Measurements from ENCODE around the gene TMEM174.

Gene TMEM174

DNA sequence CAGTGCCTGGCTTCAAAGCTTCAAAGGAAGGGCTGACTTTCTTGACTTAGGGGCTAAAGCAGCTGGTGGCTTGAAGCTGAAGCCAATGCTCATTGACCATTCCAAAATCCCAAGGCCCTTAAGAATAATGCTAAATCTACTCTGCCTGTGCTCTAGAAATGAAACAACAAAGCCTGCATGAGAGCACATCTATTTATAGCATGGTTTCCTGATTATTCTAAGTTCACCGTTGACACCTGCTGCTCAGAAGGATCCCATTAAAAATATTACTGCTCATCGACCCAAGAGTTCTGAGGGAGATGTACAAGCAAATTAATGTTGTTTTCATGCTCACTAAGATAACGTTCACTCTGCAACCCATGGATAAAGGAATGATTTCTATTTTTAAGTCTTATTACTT, 6.7 kb downstream of the TMEM174 start:
- no peak for FAIRE-seq
- TF ChIP-seq POLR2AphosphoS5 (IDR thresholded peaks at IDR 0.05; ENCODE audit: low read depth, low read length) = no peak
- DNase-seq (ENCODE audit: insufficient read length) = no peak

DNA sequence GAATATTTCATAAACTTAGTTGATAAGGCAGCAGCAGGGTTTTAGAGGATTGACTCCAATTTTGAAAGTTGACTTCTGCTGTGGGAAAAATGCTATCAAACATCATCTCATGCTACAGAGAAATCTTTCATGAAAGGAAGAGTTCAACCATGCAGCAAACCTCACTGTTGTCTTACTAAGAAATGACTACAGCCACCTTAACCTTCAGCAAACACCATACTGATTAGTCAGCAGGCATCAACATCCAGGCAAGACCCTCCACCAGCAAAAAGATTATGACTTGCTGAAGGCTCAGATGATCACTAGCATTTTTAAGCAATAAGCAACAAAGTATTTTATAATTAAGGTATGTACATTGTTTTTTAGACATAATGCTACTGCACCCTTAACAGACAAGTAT, 7.6 kb downstream of the TMEM174 start:
- DNase-seq (ENCODE audit: insufficient read length) = no peak
- FAIRE-seq = no peak
- TF ChIP-seq TAF1 (IDR thresholded peaks at IDR 0.05; ENCODE audit: borderline replicate concordance, low read depth, low read length) (no peak), POLR2A (IDR thresholded peaks at IDR 0.05; ENCODE audit: low read depth, low read length) (no peak), POLR2AphosphoS5 (IDR thresholded peaks at IDR 0.05; ENCODE audit: low read depth, low read length) (no peak)

DNA sequence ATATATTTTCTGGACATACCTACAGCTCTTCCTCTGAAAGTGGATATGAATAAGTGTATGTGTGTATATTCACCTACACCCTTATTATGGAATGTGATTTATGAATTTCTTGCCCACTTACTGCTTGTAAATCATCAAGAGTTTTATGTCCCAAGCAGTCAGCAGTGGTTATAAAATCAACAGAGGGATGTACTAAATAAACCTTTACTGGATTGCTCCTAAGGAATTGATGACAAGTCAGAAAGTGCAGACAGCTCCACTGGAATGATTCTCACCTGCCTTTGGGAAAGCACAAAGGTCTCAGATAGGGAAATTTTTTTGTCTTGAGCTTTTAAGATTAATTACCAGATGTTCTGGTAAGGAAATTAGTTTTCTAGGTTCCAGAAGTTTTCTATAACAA, 9.3 kb downstream of the TMEM174 start:
- DNase-seq (ENCODE audit: insufficient read length) (no peak), FAIRE-seq (no peak)
- no peak for TF ChIP-seq POLR2AphosphoS5 (IDR thresholded peaks at IDR 0.05; ENCODE audit: low read depth, low read length)
- TF ChIP-seq TAF1 (IDR thresholded peaks at IDR 0.05; ENCODE audit: borderline replicate concordance, low read depth, low read length) = no peak
- TF ChIP-seq POLR2A (IDR thresholded peaks at IDR 0.05; ENCODE audit: low read depth, low read length) = no peak

DNA sequence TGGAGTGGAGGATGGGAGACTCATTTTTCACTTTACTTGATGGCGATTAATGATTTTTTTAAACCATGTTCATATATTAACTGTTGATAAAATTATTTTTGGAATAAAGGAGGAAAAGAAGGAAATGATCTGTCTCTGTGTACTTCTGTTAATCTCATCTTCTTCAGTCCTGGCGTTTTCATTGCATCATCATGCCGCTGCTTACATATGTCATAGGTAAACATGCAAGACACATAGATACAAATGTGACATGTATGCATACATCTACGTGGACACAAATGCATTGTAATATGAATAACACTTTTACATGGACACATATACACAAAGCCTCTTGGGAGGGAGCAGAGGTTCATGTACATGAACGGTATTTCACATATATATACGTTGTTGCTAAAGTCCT, 10.0 kb downstream of the TMEM174 start:
- no peak for TF ChIP-seq TAF1 (IDR thresholded peaks at IDR 0.05; ENCODE audit: borderline replicate concordance, low read depth, low read length)
- TF ChIP-seq POLR2AphosphoS5 (IDR thresholded peaks at IDR 0.05; ENCODE audit: low read depth, low read length) = no peak
- TF ChIP-seq POLR2A (IDR thresholded peaks at IDR 0.05; ENCODE audit: low read depth, low read length) = no peak
- no peak for FAIRE-seq
- DNase-seq (ENCODE audit: insufficient read length) = no peak

DNA sequence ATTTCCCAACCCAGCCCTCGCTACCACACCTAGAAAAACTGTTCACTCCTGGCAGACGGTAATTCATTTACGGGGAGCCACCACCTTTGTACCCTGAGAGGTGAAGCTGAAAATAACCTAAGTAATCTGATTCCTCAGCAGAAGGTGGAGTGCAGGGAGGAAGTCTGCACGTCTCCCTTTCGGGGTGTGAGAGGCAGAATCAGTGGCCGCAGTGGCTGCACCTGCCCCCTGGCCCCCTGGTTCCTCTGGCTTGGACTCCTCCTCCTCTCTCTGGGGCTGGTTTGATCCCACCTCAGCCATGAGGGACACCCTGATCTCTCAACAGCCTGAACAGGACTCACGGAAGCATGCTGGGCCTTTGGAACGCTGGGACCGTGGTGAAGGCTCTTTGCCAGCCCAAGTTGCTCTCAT, 10.5 kb downstream of the TMEM174 start:
- FAIRE-seq = no peak
- no peak for DNase-seq (ENCODE audit: insufficient read length)
- TF ChIP-seq POLR2AphosphoS5 (IDR thresholded peaks at IDR 0.05; ENCODE audit: low read depth, low read length) (no peak), POLR2A (IDR thresholded peaks at IDR 0.05; ENCODE audit: low read depth, low read length) (no peak), TAF1 (IDR thresholded peaks at IDR 0.05; ENCODE audit: borderline replicate concordance, low read depth, low read length) (no peak)

DNA sequence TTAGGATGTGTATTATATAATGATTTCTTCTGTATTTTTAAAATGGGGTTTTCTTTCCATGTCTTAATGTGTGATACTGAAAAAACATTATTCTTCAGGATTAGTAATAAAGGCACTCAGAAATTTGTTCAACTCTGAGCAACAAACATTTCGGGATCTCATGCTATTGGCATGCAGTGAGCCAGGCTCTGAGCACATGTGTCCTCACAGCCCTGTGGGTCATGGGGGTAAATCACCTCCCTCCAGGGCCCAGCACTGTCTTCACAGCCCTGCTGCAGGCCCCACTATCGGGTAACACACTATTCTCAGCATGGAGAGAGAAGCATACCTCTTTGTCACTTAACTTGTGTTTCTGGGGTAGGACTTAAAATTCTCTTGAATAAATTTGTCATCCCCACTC, 14.0 kb downstream of the TMEM174 start:
- no peak for DNase-seq (ENCODE audit: insufficient read length)
- FAIRE-seq = no peak
- TF ChIP-seq TAF1 (IDR thresholded peaks at IDR 0.05; ENCODE audit: borderline replicate concordance, low read depth, low read length) (no peak), POLR2AphosphoS5 (IDR thresholded peaks at IDR 0.05; ENCODE audit: low read depth, low read length) (no peak), POLR2A (IDR thresholded peaks at IDR 0.05; ENCODE audit: low read depth, low read length) (no peak)

DNA sequence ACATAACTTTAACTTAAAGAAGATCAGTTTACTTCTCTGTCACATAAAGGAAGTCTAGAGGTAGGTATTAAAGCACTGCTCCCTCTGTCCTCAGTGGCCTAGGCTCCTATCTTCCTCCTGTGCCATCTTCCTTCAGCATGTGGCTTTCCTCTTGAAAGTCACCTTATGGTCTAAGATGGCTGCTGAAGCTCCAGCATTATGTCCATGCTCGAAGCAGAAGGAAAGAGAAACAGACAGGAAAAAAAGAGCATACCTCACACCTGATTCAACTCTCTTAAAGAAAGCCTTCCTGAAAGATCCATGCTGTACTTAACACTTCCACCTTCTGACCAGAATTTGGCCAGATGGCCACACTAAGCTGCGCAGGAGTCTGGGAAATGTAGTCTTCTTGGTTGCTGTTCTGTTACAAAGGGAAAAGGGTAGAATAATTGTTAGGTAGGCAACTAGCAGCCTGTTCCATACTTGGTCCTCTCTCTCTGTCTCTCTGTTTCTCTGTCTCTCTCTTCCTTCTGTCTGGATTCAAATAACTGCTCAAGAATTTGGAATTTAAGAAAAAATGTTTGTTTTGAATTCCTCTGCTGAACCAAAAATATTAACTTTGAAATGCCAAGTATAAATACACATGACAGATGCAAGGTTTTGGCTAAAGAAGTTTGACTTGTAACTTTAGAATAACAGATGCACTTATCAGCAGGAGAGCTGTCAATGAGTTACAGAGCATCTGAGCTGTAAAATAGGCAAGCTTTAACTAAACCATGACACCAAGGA, 16.0 kb downstream of the TMEM174 start:
- no peak for DNase-seq (ENCODE audit: insufficient read length)
- FAIRE-seq = no peak
- TF ChIP-seq POLR2AphosphoS5 (IDR thresholded peaks at IDR 0.05; ENCODE audit: low read depth, low read length) = no peak
- TF ChIP-seq TAF1 (IDR thresholded peaks at IDR 0.05; ENCODE audit: borderline replicate concordance, low read depth, low read length) = no peak
- no peak for TF ChIP-seq POLR2A (IDR thresholded peaks at IDR 0.05; ENCODE audit: low read depth, low read length)

DNA sequence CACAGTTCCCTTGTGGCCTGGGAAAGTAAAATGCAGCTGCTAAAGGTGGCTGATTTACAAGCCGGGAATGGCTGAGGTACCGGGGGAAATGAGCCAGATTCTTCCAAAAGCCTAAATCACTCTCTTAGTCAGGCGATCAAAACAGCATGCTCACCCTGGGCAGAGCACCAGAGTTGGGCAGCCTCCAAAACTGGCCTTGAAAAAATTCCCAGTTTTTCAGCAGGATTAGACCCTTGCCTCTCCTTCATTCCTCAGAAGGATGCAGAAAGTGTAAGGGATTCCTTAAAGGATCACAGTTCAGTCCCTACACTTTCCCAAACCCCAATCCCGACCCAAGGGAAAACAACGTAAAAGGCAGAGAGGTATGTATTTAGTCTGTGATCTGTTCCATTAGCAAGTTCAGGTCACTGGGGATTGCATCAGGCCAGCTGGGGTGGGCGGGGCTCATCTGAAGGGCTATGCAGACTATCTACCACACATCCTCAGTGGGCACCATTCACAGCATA, 16.9 kb downstream of the TMEM174 start:
- no peak for TF ChIP-seq TAF1 (IDR thresholded peaks at IDR 0.05; ENCODE audit: borderline replicate concordance, low read depth, low read length)
- no peak for TF ChIP-seq POLR2A (IDR thresholded peaks at IDR 0.05; ENCODE audit: low read depth, low read length)
- TF ChIP-seq POLR2AphosphoS5 (IDR thresholded peaks at IDR 0.05; ENCODE audit: low read depth, low read length) = no peak
- DNase-seq (ENCODE audit: insufficient read length) = no peak
- FAIRE-seq = no peak

DNA sequence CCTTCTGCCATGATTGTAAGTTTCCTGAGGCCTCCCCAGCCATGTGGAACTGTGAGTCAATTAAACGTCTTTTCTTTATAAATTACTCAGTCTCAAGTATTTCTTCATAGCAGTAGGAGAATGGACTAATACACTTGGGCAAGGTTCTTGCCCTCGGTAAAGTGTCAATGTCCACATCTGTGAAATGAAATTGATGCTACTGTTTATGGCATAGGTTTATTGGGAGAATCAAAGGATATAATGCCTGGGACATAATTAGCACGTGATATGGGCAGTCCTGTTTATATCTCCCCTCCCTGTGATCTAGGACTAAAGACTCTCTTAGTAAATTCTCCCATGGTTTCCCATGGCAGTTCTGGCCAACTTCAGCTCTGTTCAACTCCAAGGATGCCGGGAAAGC, 19.4 kb downstream of the TMEM174 start:
- TF ChIP-seq TAF1 (IDR thresholded peaks at IDR 0.05; ENCODE audit: borderline replicate concordance, low read depth, low read length) (no peak), POLR2AphosphoS5 (IDR thresholded peaks at IDR 0.05; ENCODE audit: low read depth, low read length) (no peak), POLR2A (IDR thresholded peaks at IDR 0.05; ENCODE audit: low read depth, low read length) (no peak)
- FAIRE-seq = no peak
- DNase-seq (ENCODE audit: insufficient read length) = no peak

DNA sequence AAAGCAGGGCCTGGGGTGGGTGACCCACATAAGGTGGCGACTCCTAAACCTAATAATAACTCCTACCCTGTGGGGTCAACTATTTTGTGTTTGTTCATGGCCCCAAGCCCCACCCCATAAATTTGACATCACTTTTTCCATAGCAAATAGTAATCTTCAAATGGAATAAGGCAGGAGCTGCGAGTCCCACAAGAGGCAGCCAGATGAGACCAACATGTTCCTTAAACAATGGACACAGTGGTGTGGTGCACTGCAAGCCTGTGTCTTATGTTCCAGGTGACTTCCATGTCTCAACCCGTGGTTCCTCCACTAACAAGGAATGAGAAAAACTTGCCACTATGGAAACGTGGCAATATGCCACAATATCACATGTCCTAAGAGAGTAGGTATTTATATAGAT, 20.6 kb downstream of the TMEM174 start:
- DNase-seq (ENCODE audit: insufficient read length) (no peak), FAIRE-seq (no peak)
- TF ChIP-seq POLR2A (IDR thresholded peaks at IDR 0.05; ENCODE audit: low read depth, low read length) (no peak), TAF1 (IDR thresholded peaks at IDR 0.05; ENCODE audit: borderline replicate concordance, low read depth, low read length) (no peak), POLR2AphosphoS5 (IDR thresholded peaks at IDR 0.05; ENCODE audit: low read depth, low read length) (no peak)

DNA sequence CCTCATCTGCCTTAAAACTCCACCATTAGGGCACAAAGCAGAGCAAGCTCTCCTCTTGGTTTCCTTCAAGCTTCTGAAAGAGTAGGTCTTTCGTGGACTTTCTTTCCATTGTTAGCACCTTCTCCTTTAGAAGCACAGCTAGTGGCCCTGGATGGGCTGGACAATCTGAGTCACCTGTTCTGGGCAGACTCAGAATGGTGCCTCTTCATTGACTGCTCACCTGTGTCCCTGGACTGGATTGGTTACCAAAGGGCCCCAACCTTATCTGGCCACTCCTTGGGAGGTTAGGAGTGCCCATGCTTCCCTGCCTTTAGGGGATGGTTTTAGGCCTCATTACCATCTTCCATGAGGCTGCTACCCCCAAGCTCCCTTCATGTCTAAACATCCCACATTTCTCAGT, 23.2 kb downstream of the TMEM174 start:
- no peak for TF ChIP-seq POLR2A (IDR thresholded peaks at IDR 0.05; ENCODE audit: low read depth, low read length)
- no peak for TF ChIP-seq TAF1 (IDR thresholded peaks at IDR 0.05; ENCODE audit: borderline replicate concordance, low read depth, low read length)
- no peak for TF ChIP-seq POLR2AphosphoS5 (IDR thresholded peaks at IDR 0.05; ENCODE audit: low read depth, low read length)
- no peak for FAIRE-seq
- DNase-seq (ENCODE audit: insufficient read length) = no peak

DNA sequence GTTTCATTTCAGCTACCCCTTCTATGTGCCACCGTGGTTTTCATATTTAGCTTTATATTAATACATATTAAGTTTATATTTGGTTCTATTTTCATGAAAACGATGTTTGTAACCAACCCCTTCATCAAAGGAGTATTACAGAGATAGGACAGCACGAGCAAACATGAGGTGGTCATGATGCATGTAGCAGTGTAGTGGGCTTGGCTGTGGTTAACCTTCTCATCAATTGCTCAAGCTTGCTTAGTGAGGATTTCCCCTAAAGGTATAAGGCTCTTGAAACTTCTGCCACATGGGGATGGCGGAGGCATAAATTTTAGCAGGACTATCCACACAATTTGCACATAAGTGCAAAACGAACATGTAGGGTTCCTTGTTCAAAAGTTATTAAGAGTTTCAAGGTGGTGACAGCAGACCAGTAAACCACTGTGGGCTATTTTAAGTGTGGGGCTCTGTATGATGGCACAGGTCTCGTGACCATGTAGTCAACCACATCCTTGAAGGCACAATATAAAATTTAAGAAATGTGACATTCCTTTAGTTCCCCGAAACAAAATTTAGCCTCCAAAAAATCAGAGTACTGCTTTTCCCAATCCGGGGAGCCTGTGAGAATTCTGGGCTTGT, 24.8 kb downstream of the TMEM174 start:
- TF ChIP-seq POLR2AphosphoS5 (IDR thresholded peaks at IDR 0.05; ENCODE audit: low read depth, low read length) (no peak), POLR2A (IDR thresholded peaks at IDR 0.05; ENCODE audit: low read depth, low read length) (no peak), TAF1 (IDR thresholded peaks at IDR 0.05; ENCODE audit: borderline replicate concordance, low read depth, low read length) (no peak)
- DNase-seq (ENCODE audit: insufficient read length) (no peak), FAIRE-seq (no peak)
